B cell (primary cell): ENCODE measurements around the gene BMPR1A. TPM values are rescaled to one million over a fixed set of nuclear protein-coding genes. Genes with fewer than 3 reads are reported as not detected.

ENCODE experiments used
- ATAC-seq: fragments of 200-7000 bp; cut with Tn5 transposase; one replicate; pipeline ENCODE4 v1.10.0; 2021; ENCODE audit warnings: low read depth, mild to moderate bottlenecking, moderate number of reproducible peaks, moderate library complexity
- CTCF ChIA-PET: fragments of 350-600 bp; sonication (Branson Sonifier 250); formaldehyde crosslinking; loops from one replicate; lab custom pipeline; 2021; ENCODE audit warnings: antibody characterized with exemption, inconsistent platforms; lab: Charles Lee
- POLR2A ChIA-PET: fragments of 350-600 bp; sonication (Branson Sonifier 250); formaldehyde crosslinking; loops from one replicate; lab custom pipeline; 2021; ENCODE audit warnings: antibody characterized with exemption; lab: Charles Lee
- DNase-seq: peaks from one replicate; pipeline ENCODE4 v3.0.0; 2013
- H2AFZ ChIP-seq: 2 replicates; pipeline ENCODE4 v1.6.1; 2012; ENCODE audit warnings: mild to moderate bottlenecking, low read depth, low read length; ENCODE audit not compliant: insufficient read depth, poor library complexity, severe bottlenecking
- H3K27ac ChIP-seq, 2 donors: 1 replicate in 1 of 2; 2 replicates in 1 of 2; pipeline ENCODE4 v1.5.1; 2012 to 2013; ENCODE audit warnings: low read length in 2 of 2, mild to moderate bottlenecking in 2 of 2, moderate library complexity in 1 of 2
- H3K27me3 ChIP-seq, 4 experiments: fragments of 200-600 bp in 1 of 4; sonication (generic) in 1 of 4; replicated peaks in 1 of 4; 1 replicate in 2 of 4; 2 replicates in 2 of 4; pipeline versions ENCODE4 v1.6.1 to v1.7.0; 2013 to 2016; ENCODE audit warnings: low read length in 3 of 4, mild to moderate bottlenecking in 2 of 4, mixed read lengths in 1 of 4, moderate library complexity in 1 of 4; ENCODE audit not compliant: insufficient read depth in 4 of 4, control insufficient read depth in 3 of 4; ENCODE audit errors: control extremely low read depth in 1 of 4
- H3K36me3 ChIP-seq, 2 experiments: replicated peaks in 1 of 2; 1 replicate in 1 of 2; 2 replicates in 1 of 2; pipeline versions ENCODE4 v1.6.1 to v1.7.1; 2013; ENCODE audit warnings: low read length in 1 of 2; ENCODE audit not compliant: insufficient read depth in 2 of 2, control insufficient read depth in 1 of 2; ENCODE audit errors: control extremely low read depth in 1 of 2, extremely low read depth in 1 of 2
- H3K4me1 ChIP-seq, 2 donors: fragments of 200-600 bp in 1 of 2; sonication (generic) in 1 of 2; 1 replicate in 1 of 2; 2 replicates in 1 of 2; pipeline versions ENCODE4 v1.5.1 to v1.6.1; 2013 to 2017; ENCODE audit warnings: low read length in 2 of 2; ENCODE audit not compliant: control insufficient read depth in 2 of 2, insufficient read depth in 2 of 2
- H3K4me2 ChIP-seq: replicated peaks from 2 replicates; pipeline ENCODE3; 2012; ENCODE audit warnings: mild to moderate bottlenecking, low read depth, low read length; ENCODE audit not compliant: poor library complexity, severe bottlenecking
- H3K4me3 ChIP-seq, 5 experiments: fragments of 200-600 bp in 1 of 5; sonication (generic) in 1 of 5; 1 replicate in 3 of 5; 2 replicates in 2 of 5; pipeline versions ENCODE4 v1.5.1 to v1.7.0; 2011 to 2016; ENCODE audit warnings: low read length in 4 of 5, mild to moderate bottlenecking in 4 of 5, low read depth in 2 of 5, control low read depth in 1 of 5, moderate library complexity in 1 of 5; ENCODE audit not compliant: insufficient read depth in 1 of 5; ENCODE audit errors: control extremely low read depth in 1 of 5, extremely low read depth in 1 of 5
- H3K79me2 ChIP-seq: fragments of 200-600 bp; sonication (generic); one replicate; pipeline ENCODE4 v1.6.0; 2016; ENCODE audit warnings: low read length; ENCODE audit not compliant: control insufficient read depth, insufficient read depth
- H3K9ac ChIP-seq: fragments of 200-600 bp; sonication (generic); 2 replicates; pipeline ENCODE4 v1.6.1; 2017; ENCODE audit warnings: mild to moderate bottlenecking, low read length, moderate library complexity
- H3K9me3 ChIP-seq, 3 donors: one replicate each; pipeline versions ENCODE4 v1.6.1 to v1.7.1; 2013; ENCODE audit warnings: low read length in 2 of 3; ENCODE audit not compliant: control insufficient read depth in 2 of 3, insufficient read depth in 1 of 3; ENCODE audit errors: control extremely low read depth in 1 of 3
- H4K20me1 ChIP-seq: 2 replicates; pipeline ENCODE4 v1.6.0; 2012; ENCODE audit warnings: mild to moderate bottlenecking, low read length; ENCODE audit not compliant: insufficient read depth, control insufficient read depth, poor library complexity, severe bottlenecking
- H3K27ac Mint-ChIP-seq: one replicate; pipeline ENCODE4 v1.8.0; 2021; ENCODE audit warnings: mixed read lengths
- H3K27me3 Mint-ChIP-seq: one replicate; pipeline ENCODE4 v1.8.0; 2021; ENCODE audit warnings: mixed read lengths
- H3K4me1 Mint-ChIP-seq: one replicate; pipeline ENCODE4 v1.8.0; 2021; ENCODE audit warnings: mixed read lengths
- H3K4me3 Mint-ChIP-seq: one replicate; pipeline ENCODE4 v1.8.0; 2021; ENCODE audit warnings: mixed read lengths
- H3K9me3 Mint-ChIP-seq: one replicate; pipeline ENCODE4 v1.8.0; 2022; ENCODE audit warnings: mixed read lengths; ENCODE audit not compliant: insufficient read depth
- EZH2 ChIP-seq: IDR thresholded peaks from 2 replicates; pipeline ENCODE4 v1.6.1; 2012; ENCODE audit warnings: borderline replicate concordance, low read depth, mild to moderate bottlenecking, moderate library complexity, low read length; ENCODE audit not compliant: insufficient read depth, poor library complexity, severe bottlenecking
- WGBS: methylation state at CpG from one replicate; pipeline ENCODE4 v1.1.5; 2013; ENCODE audit warnings: missing lambda C conversion rate; ENCODE audit not compliant: insufficient coverage; 5-methylcytosine and 5-hydroxymethylcytosine counted together
- intact Hi-C: fragments of 100-400 bp; cut with micrococcal nuclease; formaldehyde crosslinking; loops from one replicate; pipeline ENCODE4 v1.10.0; 2022
- polyA plus RNA-seq: library from polyadenylated mRNA; depleted of rRNA; stranded (reverse); fragments of >200 nt; gene quantifications from 2 replicates; pipeline ENCODE4 v1.2.3, GENCODE V29; 2012
- total RNA-seq, 2 donors: library from RNA; stranded (reverse); fragments of 120-200 nt in 1 of 2; gene quantifications; 1 replicate in 1 of 2; 2 replicates in 1 of 2; pipeline versions ENCODE4 v1.2.3 to v1.2.4, GENCODE V29; 2013 to 2022
- TF ChIP-seq, protein P1 (sequence below): fragments of 200-600 bp; IDR thresholded peaks from one replicate; pipeline ENCODE4 v1.8.0; 2022; ENCODE audit warnings: antibody characterized with exemption, mild to moderate bottlenecking

The BMPR1A gene
- total and polyA plus RNA-seq, 2 donors (not counting 1 experiment from before 2014, with no cell fraction given), result 1.9 to 15.1 TPM

DNA sequence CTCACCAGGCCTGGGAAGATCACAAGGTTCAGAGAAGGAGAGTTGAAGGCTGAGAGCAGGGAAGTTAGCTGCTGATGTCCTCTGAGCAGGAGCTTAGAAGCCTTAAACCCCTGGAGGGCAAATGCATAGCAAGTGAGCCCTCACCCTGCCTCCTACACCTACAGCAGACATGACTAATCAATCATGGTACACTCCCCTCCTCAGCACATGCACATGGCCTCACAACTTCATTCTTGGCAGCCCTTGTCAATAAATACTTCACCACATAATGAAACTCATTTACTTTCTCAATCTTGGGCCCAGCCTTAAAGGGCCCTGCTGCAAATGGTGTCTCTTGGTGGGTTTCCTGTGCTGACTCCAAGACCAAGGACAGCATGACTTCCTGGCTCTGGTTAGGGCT lies 188.1 kb downstream of the BMPR1A start:
- Histone ChIP-seq H3K27ac (no peak overlapping the region), H3K4me2 (no peak overlapping the region), H2AFZ (no peak overlapping the region), H4K20me1 (no peaks in the 10 kb centered on the region), H3K4me1 (peaks cover 0 to 3% of the 10 kb centered on the region in 2 donors), H3K9me3 (peaks cover 0 to 5% (median 0%) of the 10 kb centered on the region in 3 donors), H3K27me3 (peaks cover 0 to 10% (median 0%) of the 10 kb centered on the region in 4 experiments), H3K4me3 (no peak overlapping the region), H3K36me3 (no peaks in the 10 kb centered on the region), H3K9ac (no peak overlapping the region), H3K79me2 (no peaks in the 10 kb centered on the region)
- H3K4me3 Mint-ChIP-seq, result no peak overlapping the region
- DNase-seq, result no peak
- ATAC-seq, result no peak
- ChIA-PET POLR2A (no interaction called here), CTCF (no interaction called here)
- no peaks in the 10 kb centered on the region for H3K9me3 Mint-ChIP-seq
- H3K27me3 Mint-ChIP-seq, result peaks cover 7% of the 10 kb centered on the region
- intact Hi-C loops, result no loop called here
- H3K27ac Mint-ChIP-seq, result no peak overlapping the region
- H3K4me1 Mint-ChIP-seq, result no peaks in the 10 kb centered on the region
- TF ChIP-seq EZH2, result no peak
- TF ChIP-seq, protein P1, sequence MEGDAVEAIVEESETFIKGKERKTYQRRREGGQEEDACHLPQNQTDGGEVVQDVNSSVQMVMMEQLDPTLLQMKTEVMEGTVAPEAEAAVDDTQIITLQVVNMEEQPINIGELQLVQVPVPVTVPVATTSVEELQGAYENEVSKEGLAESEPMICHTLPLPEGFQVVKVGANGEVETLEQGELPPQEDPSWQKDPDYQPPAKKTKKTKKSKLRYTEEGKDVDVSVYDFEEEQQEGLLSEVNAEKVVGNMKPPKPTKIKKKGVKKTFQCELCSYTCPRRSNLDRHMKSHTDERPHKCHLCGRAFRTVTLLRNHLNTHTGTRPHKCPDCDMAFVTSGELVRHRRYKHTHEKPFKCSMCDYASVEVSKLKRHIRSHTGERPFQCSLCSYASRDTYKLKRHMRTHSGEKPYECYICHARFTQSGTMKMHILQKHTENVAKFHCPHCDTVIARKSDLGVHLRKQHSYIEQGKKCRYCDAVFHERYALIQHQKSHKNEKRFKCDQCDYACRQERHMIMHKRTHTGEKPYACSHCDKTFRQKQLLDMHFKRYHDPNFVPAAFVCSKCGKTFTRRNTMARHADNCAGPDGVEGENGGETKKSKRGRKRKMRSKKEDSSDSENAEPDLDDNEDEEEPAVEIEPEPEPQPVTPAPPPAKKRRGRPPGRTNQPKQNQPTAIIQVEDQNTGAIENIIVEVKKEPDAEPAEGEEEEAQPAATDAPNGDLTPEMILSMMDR, result no peak

- Histone ChIP-seq H3K4me1 (no peaks in the 10 kb centered on the region), H3K27ac (no peak overlapping the region), H3K4me3 (no peak overlapping the region), H3K79me2 (no peaks in the 10 kb centered on the region), H3K9ac (no peak overlapping the region), H3K4me2 (no peak overlapping the region), H3K9me3 (peaks cover 0 to 5% (median 0%) of the 10 kb centered on the region in 3 donors), H3K36me3 (no peaks in the 10 kb centered on the region), H2AFZ (no peak overlapping the region), H3K27me3 (peaks cover 0 to 10% (median 0%) of the 10 kb centered on the region in 4 experiments), H4K20me1 (no peaks in the 10 kb centered on the region)
- Mint-ChIP-seq H3K9me3 (no peaks in the 10 kb centered on the region), H3K4me3 (no peak overlapping the region), H3K27me3 (peaks cover 7% of the 10 kb centered on the region), H3K4me1 (no peaks in the 10 kb centered on the region), H3K27ac (no peak overlapping the region)
- no peak for ATAC-seq
- ChIA-PET CTCF (interaction anchor here (2.1 kb wide), 1 partner anchor 8 kb away, joined by 6 read pairs; no protein-coding TSS in a partner anchor), POLR2A (no interaction called here)
- WGBS, result 98% methylated on average over 3 of the region's 3 CpGs
- intact Hi-C loops, result no loop called here
- DNase-seq, result no peak
- TF ChIP-seq EZH2, result no peak
- TF ChIP-seq, protein P1, result no peak
Measured at GRCh38 chr10:86944907-86945306, 188.5 kb downstream of the BMPR1A start.
